ENCODE data around the gene CGA. TPM values are rescaled to one million over a fixed set of nuclear protein-coding genes. Genes with fewer than 3 reads are reported as not detected.

CGA gene
- total RNA-seq, 1 donor: not detected

DNA sequence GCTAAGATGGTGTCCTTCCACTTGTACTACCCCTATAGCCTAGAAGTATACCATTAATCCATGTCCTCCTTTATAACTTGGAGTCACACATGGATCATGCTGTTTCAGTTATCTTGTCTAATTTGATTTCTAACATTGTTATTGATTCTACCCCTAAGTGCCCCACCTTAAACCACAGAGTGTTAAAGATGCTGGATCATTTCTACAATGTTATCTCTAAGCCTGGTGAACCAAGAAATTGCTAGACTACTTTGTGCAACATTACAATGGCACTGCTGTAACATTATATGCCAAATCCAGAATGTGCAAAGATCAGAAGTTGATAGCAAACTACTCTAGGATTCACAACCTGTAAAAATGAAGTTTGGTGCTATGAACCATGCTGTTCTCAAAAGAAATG lies 1.7 kb downstream of the CGA start:
- TF ChIP-seq, protein P1, sequence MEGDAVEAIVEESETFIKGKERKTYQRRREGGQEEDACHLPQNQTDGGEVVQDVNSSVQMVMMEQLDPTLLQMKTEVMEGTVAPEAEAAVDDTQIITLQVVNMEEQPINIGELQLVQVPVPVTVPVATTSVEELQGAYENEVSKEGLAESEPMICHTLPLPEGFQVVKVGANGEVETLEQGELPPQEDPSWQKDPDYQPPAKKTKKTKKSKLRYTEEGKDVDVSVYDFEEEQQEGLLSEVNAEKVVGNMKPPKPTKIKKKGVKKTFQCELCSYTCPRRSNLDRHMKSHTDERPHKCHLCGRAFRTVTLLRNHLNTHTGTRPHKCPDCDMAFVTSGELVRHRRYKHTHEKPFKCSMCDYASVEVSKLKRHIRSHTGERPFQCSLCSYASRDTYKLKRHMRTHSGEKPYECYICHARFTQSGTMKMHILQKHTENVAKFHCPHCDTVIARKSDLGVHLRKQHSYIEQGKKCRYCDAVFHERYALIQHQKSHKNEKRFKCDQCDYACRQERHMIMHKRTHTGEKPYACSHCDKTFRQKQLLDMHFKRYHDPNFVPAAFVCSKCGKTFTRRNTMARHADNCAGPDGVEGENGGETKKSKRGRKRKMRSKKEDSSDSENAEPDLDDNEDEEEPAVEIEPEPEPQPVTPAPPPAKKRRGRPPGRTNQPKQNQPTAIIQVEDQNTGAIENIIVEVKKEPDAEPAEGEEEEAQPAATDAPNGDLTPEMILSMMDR (IDR thresholded peaks at IDR 0.05; ENCODE audit: insufficient read depth, low read depth, low read length): no peak
- no peak for DNase-seq (ENCODE audit: low read depth)
- H3K4me3 ChIP-seq (ENCODE audit: low read depth, low read length): no peak overlapping the region

DNA sequence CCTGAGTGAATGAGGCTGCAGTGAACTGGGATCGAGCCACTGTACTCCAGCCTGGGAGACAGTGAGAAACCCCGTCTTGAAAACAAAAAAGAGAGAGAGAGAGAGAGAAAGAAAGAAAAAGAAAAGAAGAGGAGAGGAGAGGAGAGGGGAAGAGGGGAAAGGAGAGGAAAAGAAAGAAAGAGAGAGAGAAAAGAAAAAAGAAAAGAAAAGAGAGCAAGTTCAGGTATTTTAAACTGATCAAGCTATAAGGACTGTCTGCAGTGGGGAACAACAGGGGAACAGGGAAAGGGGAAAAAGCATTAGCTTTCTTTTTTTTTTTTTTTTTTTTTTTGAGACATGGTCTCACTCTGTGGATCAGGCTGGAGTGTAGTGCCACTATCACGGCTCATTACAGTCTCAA lies 2.5 kb downstream of the CGA start:
- H3K4me3 ChIP-seq (ENCODE audit: low read depth, low read length): no peak overlapping the region
- TF ChIP-seq, protein P1 (IDR thresholded peaks at IDR 0.05; ENCODE audit: insufficient read depth, low read depth, low read length): no peak
- no peak for DNase-seq (ENCODE audit: low read depth)

DNA sequence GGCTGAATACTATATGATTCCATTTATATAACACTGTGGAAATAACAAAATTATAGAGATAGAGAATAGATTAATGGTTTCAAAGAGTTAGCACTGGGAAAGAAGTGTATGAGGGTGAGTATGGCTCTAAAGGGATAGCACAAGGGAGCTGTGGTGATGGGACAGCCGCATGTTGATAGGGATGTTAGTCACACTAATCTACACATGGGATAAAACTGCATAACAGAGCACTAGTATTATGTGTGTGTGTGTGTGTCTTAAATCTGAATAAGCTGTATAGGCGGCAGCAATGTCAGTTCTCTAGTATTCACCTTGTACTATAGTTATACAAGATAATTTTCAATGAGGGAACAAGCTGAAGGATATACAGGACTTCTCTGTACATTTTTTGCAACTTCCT lies 5.8 kb downstream of the CGA start:
- no peak for DNase-seq (ENCODE audit: low read depth)
- TF ChIP-seq, protein P1 (IDR thresholded peaks at IDR 0.05; ENCODE audit: insufficient read depth, low read depth, low read length): no peak
- no peak overlapping the region for H3K4me3 ChIP-seq (ENCODE audit: low read depth, low read length)

DNA sequence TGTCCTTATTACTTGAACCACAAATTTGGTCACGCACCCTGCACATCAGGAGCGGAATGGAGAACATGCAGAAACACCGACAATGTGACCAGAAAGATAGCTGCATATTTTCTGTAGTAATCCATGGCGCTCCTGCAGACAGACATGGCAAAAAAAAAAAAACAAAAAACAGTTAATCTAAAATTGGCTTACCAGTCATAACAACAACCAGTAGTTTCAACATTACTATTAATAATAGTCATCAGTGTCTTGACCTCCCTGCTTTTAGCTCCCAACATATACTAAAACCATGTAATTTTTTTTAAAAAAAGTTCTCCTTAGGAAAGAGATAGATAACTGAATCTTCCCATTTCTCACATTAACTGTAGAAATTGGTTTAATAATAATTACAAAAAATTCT lies 6.8 kb downstream of the CGA start:
- TF ChIP-seq, protein P1 (IDR thresholded peaks at IDR 0.05; ENCODE audit: insufficient read depth, low read depth, low read length): no peak
- no peak for DNase-seq (ENCODE audit: low read depth)
- H3K4me3 ChIP-seq (ENCODE audit: low read depth, low read length): no peak overlapping the region

DNA sequence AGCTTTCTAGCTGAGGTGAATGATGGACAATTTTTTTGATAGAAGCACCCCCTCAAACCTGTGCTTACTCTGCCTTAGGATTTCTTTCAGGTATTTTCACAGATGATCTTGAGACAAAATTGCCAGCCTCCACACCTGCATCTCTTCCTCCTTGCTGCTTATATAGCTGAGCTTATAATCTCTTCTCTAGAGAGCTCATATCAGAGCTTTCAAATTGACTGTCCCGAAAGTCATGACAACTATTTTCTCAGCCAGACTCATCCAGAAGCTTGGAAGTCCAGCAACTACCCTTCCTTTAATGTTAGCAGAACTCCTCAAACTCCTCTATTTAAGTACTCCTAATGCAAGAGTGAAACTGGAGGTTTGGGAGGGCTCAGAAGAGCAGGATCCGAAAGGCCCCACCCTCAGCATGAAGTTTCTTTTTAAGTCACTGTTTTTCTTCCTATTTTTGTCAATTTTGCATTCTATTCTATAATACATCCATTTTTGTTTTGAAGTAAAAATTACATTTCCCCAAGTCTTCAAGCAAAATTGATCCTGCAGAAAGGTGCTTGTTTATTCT lies 12.7 kb downstream of the CGA start:
- no peak overlapping the region for H3K4me3 ChIP-seq (ENCODE audit: low read depth, low read length)
- DNase-seq (ENCODE audit: low read depth): no peak
- TF ChIP-seq, protein P1 (IDR thresholded peaks at IDR 0.05; ENCODE audit: insufficient read depth, low read depth, low read length): no peak

DNA sequence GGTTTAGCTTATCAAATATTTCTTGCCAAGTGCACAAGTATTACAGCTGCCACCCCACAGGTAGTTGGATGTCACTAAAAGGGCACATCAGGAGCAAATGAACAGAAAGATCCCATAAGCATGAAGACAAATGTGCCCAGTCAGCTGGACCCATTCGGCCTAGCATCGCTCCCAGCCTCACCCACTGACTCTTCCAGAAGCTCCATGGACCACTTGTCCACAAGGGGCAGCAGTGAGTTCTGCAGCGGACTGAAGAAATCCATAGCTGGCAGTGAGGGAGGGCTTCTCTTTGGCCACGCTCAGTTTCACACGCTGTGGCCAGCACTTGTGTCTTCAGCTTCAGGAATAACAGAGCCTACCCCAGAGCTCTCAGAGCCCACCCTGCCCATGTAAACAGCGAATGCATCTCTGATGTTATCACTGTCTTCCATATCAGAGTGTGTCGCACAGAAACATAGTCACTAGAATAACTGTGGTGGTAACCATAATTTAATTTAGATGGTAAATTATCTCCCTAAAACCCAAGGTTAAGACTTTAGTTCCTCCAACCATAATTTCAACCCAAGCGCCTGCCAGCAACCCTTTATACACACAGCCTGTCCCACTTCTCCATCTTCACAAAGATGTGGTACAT lies 15.8 kb downstream of the CGA start:
- TF ChIP-seq, protein P1 (IDR thresholded peaks at IDR 0.05; ENCODE audit: insufficient read depth, low read depth, low read length): peak; percentile 99
- DNase-seq (ENCODE audit: low read depth): peak; percentile 62

DNA sequence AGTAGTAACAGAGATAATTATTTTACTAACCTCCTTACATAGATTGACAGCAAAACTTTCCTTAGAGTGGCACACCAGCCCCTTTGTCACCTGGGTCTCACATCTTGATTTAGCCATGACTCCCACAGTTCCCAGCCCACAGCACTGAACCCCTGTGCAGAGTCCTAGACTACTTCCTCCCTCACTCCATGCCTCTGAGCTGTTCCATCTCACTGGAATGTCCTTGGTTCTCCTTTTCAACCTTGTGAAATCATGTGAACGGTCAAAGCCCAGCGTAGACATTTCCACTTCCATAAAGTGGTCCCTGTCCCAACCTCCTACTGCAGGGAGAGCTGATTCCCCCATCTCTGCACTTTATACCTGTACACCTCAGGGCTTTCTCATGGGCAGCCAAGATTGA lies 19.7 kb downstream of the CGA start:
- H3K4me3 ChIP-seq (ENCODE audit: low read depth, low read length): no peak overlapping the region
- TF ChIP-seq, protein P1 (IDR thresholded peaks at IDR 0.05; ENCODE audit: insufficient read depth, low read depth, low read length): no peak
- no peak for DNase-seq (ENCODE audit: low read depth)

More for the DNA sequence above, 15.8 kb downstream of the CGA start:
- no peak overlapping the region for H3K4me3 ChIP-seq (ENCODE audit: low read depth, low read length)
